Right lobe of liver (tissue), 6 donors: ENCODE measurements around the gene OR4M1. TPM values are rescaled to one million over a fixed set of nuclear protein-coding genes. Genes with fewer than 3 reads are reported as not detected.
"Not testable (repeated sequence)": the region's sequence is repeated elsewhere in the genome, so short reads cannot be mapped to it uniquely, and the experiment has no call there.

Experiments
- ATAC-seq, 4 donors: fragments of 200-7000 bp; cut with Tn5 transposase; one replicate each; pipeline ENCODE4 v1.9.1; 2020; ENCODE audit warnings: mild to moderate bottlenecking in 4 of 4, moderate library complexity in 4 of 4
- DNase-seq, 3 donors: peaks; one replicate each; pipeline ENCODE4 v3.0.0-alpha.2; 2020
- H3K27ac ChIP-seq, 3 donors: fragments of 200-600 bp; one replicate each; pipeline ENCODE4 v1.8.0; 2022
- H3K27me3 ChIP-seq, 2 donors: fragments of 200-600 bp; one replicate each; pipeline ENCODE4 v1.8.0; 2022
- H3K36me3 ChIP-seq, 4 donors: fragments of 200-600 bp; sonication (generic) in 1 of 4; one replicate each; pipeline versions ENCODE4 v1.5.1 to v1.8.0; 2017 to 2022; ENCODE audit warnings: control low read depth in 1 of 4
- H3K4me1 ChIP-seq, 4 donors: fragments of 200-600 bp; sonication (generic) in 1 of 4; one replicate each; pipeline versions ENCODE4 v1.5.1 to v1.8.0; 2017 to 2022; ENCODE audit warnings: control low read depth in 1 of 4
- H3K4me3 ChIP-seq, 3 donors: fragments of 200-600 bp; one replicate each; pipeline ENCODE4 v1.8.0; 2022
- H3K9me3 ChIP-seq, 4 donors: fragments of 200-600 bp; sonication (generic) in 1 of 4; one replicate each; pipeline versions ENCODE4 v1.5.1 to v1.8.0; 2017 to 2022; ENCODE audit warnings: control low read depth in 1 of 4
- POLR2A ChIP-seq: fragments of 450-650 bp; IDR thresholded peaks from one replicate; pipeline ENCODE4 v1.6.1; 2017; ENCODE audit warnings: antibody characterized with exemption, mild to moderate bottlenecking
- WGBS: methylation state at CpG from one replicate; pipeline ENCODE4 v1.1.6; 2018; ENCODE audit warnings: low coverage, low lambda C conversion rate; ENCODE audit not compliant: insufficient coverage; ENCODE audit errors: missing lambda C conversion rate; 5-methylcytosine and 5-hydroxymethylcytosine counted together
- intact Hi-C, 2 donors: fragments of 100-400 bp; cut with DNase I; formaldehyde crosslinking; loops; one replicate each; pipeline versions ENCODE4 v1.11.2 to v1.14.1; 2022
- total RNA-seq, 6 experiments: library from RNA; depleted of rRNA in 2 of 6; stranded (reverse); fragments of >200 nt in 2 of 6; fragmentation: NEBNext Ultra II Directional in 3 of 6; extraction: Animal tissue kit (Norgen Biotek cat#: 25700) in 3 of 6; gene quantifications; one replicate each; pipeline versions ENCODE4 v1.1.0 to v1.2.4, GENCODE V29; 2016 to 2023
- TF ChIP-seq, protein P1 (sequence below), 4 donors: fragments of 200-600 bp in 3 of 4; fragments of 450-650 bp in 1 of 4; IDR thresholded peaks; one replicate each; pipeline versions ENCODE4 v1.5.1 to v1.8.0; 2016 to 2022; ENCODE audit warnings: antibody characterized with exemption in 4 of 4, mild to moderate bottlenecking in 2 of 4
- donor health status: DM: no; HTN: yes; CAD: no.
- donor health status: DM: no; HTN: no; CAD: no.
- donor health status: DM: no; HTN: no; CAD: no.
- donor health status: DM: no; HTN: yes; CAD: no.
- donor health status: DM: no; HTN: yes; CAD: no.

The OR4M1 gene
- total RNA-seq, 6 experiments from 2014 or later, result not detected

DNA sequence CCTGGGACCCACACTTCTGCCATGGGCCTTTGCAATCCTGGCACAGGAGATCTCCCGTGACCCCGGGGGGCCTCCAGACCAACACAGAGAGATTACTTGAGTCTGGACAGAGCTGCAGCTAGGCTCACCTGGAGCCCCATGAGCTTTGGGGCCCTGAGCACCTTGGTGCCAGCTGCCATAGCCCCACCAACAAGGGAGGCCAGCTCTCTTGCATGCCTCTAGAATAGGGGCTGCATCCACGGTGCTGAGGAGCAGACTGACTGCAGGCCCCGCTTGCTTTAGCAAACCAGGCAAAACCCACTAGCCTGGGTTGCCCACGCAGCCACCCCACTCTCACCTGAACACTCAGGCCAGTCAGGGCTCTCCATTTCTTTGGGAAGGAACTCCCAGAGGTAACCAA, 26.6 kb downstream of the OR4M1 start:
- 29% methylated on average over 1 of the region's 5 CpGs for WGBS
- TF ChIP-seq POLR2A, result no peak
- TF ChIP-seq, protein P1, sequence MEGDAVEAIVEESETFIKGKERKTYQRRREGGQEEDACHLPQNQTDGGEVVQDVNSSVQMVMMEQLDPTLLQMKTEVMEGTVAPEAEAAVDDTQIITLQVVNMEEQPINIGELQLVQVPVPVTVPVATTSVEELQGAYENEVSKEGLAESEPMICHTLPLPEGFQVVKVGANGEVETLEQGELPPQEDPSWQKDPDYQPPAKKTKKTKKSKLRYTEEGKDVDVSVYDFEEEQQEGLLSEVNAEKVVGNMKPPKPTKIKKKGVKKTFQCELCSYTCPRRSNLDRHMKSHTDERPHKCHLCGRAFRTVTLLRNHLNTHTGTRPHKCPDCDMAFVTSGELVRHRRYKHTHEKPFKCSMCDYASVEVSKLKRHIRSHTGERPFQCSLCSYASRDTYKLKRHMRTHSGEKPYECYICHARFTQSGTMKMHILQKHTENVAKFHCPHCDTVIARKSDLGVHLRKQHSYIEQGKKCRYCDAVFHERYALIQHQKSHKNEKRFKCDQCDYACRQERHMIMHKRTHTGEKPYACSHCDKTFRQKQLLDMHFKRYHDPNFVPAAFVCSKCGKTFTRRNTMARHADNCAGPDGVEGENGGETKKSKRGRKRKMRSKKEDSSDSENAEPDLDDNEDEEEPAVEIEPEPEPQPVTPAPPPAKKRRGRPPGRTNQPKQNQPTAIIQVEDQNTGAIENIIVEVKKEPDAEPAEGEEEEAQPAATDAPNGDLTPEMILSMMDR (IDR thresholded peaks at IDR 0.05), result no peak
- no peak for DNase-seq

DNA sequence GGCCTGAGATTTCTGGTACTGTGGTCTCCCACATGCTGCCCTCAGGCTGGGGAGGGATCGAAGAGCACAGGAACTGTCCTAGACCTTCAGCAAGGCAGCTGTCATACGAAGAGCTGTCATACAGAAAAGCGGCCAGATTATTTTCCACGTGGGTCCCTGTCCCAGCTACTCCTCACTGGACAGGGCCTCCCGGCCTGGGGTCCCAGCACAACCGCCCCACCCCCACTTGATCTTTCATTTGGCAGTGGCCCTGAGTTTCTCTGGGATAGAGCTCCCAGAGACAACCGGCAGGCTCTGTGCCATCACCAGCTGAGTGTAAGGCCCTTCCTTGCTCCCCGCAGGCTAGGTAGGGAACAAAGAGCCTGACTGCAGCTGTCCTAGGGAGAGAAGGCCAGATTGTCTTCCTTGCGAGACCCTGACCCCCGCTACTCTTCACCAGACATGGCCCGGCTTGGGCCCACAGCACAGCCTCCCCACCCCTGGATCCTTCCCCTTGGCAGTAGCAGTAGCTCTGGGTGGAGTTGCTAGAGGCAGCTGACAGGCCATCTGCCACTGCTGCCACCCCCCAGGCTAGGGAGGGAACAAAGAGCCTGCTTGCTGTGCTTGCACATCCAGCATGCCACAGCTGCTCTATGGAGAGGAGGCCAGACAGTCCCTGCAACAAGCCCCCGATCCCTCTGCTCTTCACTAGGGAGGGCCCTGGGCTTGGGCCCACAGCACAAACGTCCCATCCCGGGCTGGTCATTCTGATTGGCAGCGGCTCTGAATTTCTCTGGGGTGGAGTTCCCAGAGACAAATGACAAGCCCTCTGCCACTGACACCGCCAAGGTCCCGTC, 27.2 kb downstream of the OR4M1 start:
- Histone ChIP-seq H3K4me1 (no peaks in the 10 kb centered on the region), H3K27ac (no peak overlapping the region), H3K4me3 (no peak overlapping the region), H3K9me3 (no peaks in the 10 kb centered on the region), H3K27me3 (no peaks in the 10 kb centered on the region), H3K36me3 (no peaks in the 10 kb centered on the region)
- peak in 2 of 4 donors; percentile 25 to 35 for ATAC-seq
- intact Hi-C loops, result no loop called here
- no peak for TF ChIP-seq POLR2A
- TF ChIP-seq, protein P1 (IDR thresholded peaks at IDR 0.05), result no peak
- WGBS, result 70% methylated on average over 3 of the region's 17 CpGs
- DNase-seq, result no peak

More for the DNA sequence above, 26.6 kb downstream of the OR4M1 start:
- H3K4me1 ChIP-seq, result no peaks in the 10 kb centered on the region
- intact Hi-C loops, result no loop called here
- H3K27me3 ChIP-seq, result no peaks in the 10 kb centered on the region
- peak in 2 of 4 donors; percentile 28 to 46 for ATAC-seq
- H3K4me3 ChIP-seq, result no peak overlapping the region
- no peaks in the 10 kb centered on the region for H3K36me3 ChIP-seq
- H3K27ac ChIP-seq, result no peak overlapping the region
- H3K9me3 ChIP-seq, result no peaks in the 10 kb centered on the region

DNA sequence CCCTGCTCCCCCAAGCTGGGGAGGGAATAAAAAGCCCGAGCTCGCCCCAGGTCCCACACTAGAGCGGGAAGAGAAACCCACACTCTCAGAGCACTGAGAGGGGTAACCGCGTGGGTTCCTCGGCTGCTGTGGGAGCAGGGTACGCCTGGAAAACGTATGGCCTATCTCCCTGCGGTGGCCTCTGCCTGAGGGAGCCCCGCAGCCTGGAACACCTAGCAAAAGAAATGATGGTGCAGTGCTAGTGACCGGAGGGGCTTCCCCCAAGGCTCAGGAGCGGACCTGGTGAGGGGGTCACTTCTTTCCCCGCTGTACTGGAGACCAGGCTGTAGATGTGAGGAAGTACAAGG, 27.8 kb downstream of the OR4M1 start:
- Histone ChIP-seq H3K27me3 (no peaks in the 10 kb centered on the region), H3K4me3 (no peak overlapping the region), H3K36me3 (no peaks in the 10 kb centered on the region), H3K9me3 (no peaks in the 10 kb centered on the region), H3K27ac (no peak overlapping the region), H3K4me1 (no peaks in the 10 kb centered on the region)
- no peak for TF ChIP-seq POLR2A
- TF ChIP-seq, protein P1 (IDR thresholded peaks at IDR 0.05), result no peak
- intact Hi-C loops, result no loop called here
- ATAC-seq, result peak in 2 of 4 donors; percentile 29 to 55
- no CpG with 5 or more reads among the region's 13 CpGs for WGBS
- no peak for DNase-seq

DNA sequence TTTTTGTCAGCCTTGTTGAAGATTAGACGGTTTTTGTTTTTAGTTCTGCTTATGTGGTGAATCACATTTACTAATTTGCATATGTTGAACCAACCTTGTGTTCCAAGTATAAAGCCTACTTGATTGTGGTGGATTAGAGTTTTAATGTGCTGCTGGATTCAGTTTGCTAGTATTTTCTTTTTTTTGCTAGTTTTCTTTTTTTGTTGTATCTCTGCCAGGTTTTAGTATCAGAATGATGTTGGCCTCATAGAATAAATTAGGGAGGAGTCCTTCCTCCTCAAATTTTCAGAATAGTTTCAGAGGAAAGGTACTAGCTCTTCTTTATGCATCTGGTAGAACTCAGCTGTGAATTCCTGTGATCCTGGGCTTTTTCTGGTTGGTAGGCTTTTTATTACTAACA, 30.2 kb downstream of the OR4M1 start, which contains the start of gene OR4N2:
TSS of gene OR4N2 (plus strand) at position 301 of the 400 bp plus-strand sequence. CDS start 23,679 bp downstream, outside the sequence.
- H3K4me3 ChIP-seq, DNase-seq, H3K36me3 ChIP-seq, H3K27me3 ChIP-seq, ATAC-seq, H3K27ac ChIP-seq, H3K4me1 ChIP-seq, H3K9me3 ChIP-seq, intact Hi-C loops: not testable (repeated sequence)
- 41% methylated on average over 1 of the region's 1 CpG for WGBS

DNA sequence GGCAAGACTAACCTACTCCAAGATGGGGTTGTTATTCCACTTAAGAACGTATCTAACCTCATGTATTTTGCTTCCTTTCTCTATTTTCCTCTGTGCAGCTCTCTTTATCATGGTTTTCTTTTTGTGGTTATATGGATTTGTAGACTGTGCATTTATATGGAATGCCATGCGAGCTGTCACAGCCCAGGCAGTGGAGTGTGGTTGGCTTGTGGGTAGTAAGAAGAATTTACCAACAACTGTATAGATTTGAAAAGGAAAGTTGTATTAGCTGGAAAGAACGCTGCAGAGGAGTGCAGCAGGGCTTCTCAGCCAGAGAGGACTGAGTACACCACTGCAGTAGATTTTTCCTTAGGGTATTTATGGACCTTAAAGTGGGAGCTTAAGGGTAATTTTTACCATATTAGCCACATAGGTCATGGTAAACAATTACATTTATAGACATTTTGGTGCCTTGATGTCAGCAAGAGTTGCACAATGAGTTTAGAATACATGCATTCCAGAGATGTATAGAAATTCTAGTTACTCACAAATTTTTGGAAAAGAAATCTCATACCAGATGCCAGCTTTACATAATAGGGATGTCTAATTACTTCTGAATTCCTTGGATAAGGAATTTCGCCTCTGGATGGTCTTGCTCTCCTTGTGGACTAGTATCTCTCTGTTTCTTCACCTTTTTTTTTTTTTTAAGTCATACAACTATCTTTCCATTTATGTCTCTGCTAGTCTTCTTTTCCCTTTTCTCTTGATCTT, 40.0 kb downstream of the OR4M1 start:
- DNase-seq, H3K36me3 ChIP-seq, ATAC-seq, H3K9me3 ChIP-seq, intact Hi-C loops, H3K4me1 ChIP-seq, H3K27ac ChIP-seq, H3K4me3 ChIP-seq, H3K27me3 ChIP-seq: not testable (repeated sequence)
- 25% methylated on average over 4 of the region's 4 CpGs for WGBS

DNA sequence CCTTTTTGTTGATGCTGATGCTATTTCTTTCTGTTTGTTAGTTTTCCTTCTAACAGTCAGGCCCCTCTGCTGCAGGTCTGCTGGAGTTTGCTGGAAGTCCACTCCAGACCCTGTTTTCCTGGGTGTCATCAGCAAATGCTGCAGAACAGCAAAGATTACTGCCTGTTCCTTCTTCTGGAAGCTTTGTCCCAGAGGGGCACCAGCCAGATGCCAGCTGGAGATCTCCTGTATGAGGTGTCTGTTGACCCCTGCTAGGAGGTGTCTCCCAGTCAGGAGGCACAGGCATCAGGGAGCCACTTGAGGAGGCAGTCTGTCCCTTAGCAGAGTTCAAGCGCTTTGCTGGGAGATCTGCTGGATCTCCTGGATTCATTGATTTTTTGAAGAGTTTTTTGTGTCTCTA, 46.6 kb downstream of the OR4M1 start:
- intact Hi-C loops, H3K4me3 ChIP-seq, DNase-seq, H3K27ac ChIP-seq, ATAC-seq, H3K9me3 ChIP-seq, H3K36me3 ChIP-seq, H3K4me1 ChIP-seq, H3K27me3 ChIP-seq: not testable (repeated sequence)
- WGBS, result 25% methylated on average over 1 of the region's 1 CpG

DNA sequence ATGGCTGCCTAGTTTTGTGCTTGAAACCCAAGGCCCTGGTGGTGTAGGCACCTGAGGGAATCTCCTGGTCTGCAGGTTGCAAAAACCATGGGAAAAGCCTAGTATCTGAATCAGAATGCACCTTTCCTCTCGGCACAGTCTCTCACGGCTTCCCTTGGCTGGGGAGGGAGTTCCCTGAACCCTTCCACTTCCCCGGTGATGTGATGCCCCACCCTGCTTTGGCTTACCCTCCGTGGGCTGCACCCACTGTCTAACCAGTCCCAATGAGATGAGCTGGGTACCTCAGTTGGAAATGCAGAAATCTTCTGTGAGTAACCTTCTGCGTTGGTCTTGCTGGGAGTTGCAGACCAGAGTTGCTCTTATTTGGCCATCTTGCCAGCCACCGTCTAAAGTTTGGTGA, 47.7 kb downstream of the OR4M1 start:
- H3K27ac ChIP-seq, H3K36me3 ChIP-seq, H3K9me3 ChIP-seq, DNase-seq, H3K4me1 ChIP-seq, H3K4me3 ChIP-seq, intact Hi-C loops, ATAC-seq, H3K27me3 ChIP-seq: not testable (repeated sequence)
- 11% methylated on average over 3 of the region's 6 CpGs for WGBS
